ENCODE data around the gene MYL9. TPM values are rescaled to one million over a fixed set of nuclear protein-coding genes. Genes with fewer than 3 reads are reported as not detected.

MYL9 gene
- total RNA-seq, 2 experiments from 2014 or later = not detected

GRCh38 chr20:36574366-36575135 lies 33.2 kb downstream of the MYL9 start:
- POLR2A ChIA-PET = interaction anchor here (1.6 to 1.8 kb wide), 2 partner anchors 20 to 30 kb away, joined by 5 to 10 read pairs; partner anchors contain the start of gene RAB5IF
- peak overlapping the region; percentile 69 for H3K27ac ChIP-seq (ENCODE audit: low read depth, low read length, poor library complexity, severe bottlenecking)
- DNase-seq (ENCODE audit: low spot score) = peak; percentile 58
- H3K9me2 ChIP-seq (ENCODE audit: insufficient read depth, low read length) = no peaks in the 10 kb centered on the region
- H3K4me2 ChIP-seq (ENCODE audit: low read length) = peak overlapping the region; percentile 85
- CTCF ChIA-PET (ENCODE audit: unreplicated experiment) = interaction anchor here (0.6 kb wide), 1 partner anchor 30 kb away, joined by 4 read pairs; no protein-coding TSS in a partner anchor
- H3K4me3 ChIP-seq (ENCODE audit: low read depth, low read length, poor library complexity, severe bottlenecking) = peak overlapping the region; percentile 88
- no TSS peak for BruUV-seq (replicated peaks)
- intact Hi-C loops (cut with micrococcal nuclease; ENCODE audit: unreplicated experiment) = loop anchor here (5.0 kb wide), 1 partner anchor 112 kb away; no protein-coding TSS in a partner anchor
- no peaks in the 10 kb centered on the region for H4K20me1 ChIP-seq (ENCODE audit: insufficient read depth, low read length)
- H3K79me2 ChIP-seq (ENCODE audit: insufficient read depth, low read depth, low read length) = peaks cover 48% of the 10 kb centered on the region
- no peak overlapping the region for H2AFZ ChIP-seq (ENCODE audit: low read length)
- peaks cover 25% of the 10 kb centered on the region for H3K4me1 ChIP-seq (ENCODE audit: insufficient read depth, low read length, poor library complexity, severe bottlenecking)
- H3K9me3 ChIP-seq (ENCODE audit: low read length) = no peaks in the 10 kb centered on the region
- H3K36me3 ChIP-seq (ENCODE audit: insufficient read depth, low read length) = peaks cover 30% of the 10 kb centered on the region
- TF ChIP-seq EZH2phosphoT487 (IDR thresholded peaks at IDR 0.05; ENCODE audit: borderline replicate concordance, low read depth, low read length) (no peak), CTCF (conservative IDR thresholded peaks at IDR 0.05; ENCODE audit: low read length) (peak; percentile 29; the same call in 1 of the 2 replicates)

- DNase-seq (ENCODE audit: low spot score) = no peak
- Histone ChIP-seq H3K79me2 (ENCODE audit: insufficient read depth, low read depth, low read length) (peaks cover 48% of the 10 kb centered on the region), H3K9me2 (ENCODE audit: insufficient read depth, low read length) (no peaks in the 10 kb centered on the region), H3K36me3 (ENCODE audit: insufficient read depth, low read length) (peaks cover 43% of the 10 kb centered on the region), H3K9me3 (ENCODE audit: low read length) (no peaks in the 10 kb centered on the region), H3K4me3 (ENCODE audit: low read depth, low read length, poor library complexity, severe bottlenecking) (no peak overlapping the region), H3K27ac (ENCODE audit: low read depth, low read length, poor library complexity, severe bottlenecking) (no peak overlapping the region), H3K4me2 (ENCODE audit: low read length) (no peak overlapping the region), H3K4me1 (ENCODE audit: insufficient read depth, low read length, poor library complexity, severe bottlenecking) (peaks cover 25% of the 10 kb centered on the region), H2AFZ (ENCODE audit: low read length) (no peak overlapping the region), H4K20me1 (ENCODE audit: insufficient read depth, low read length) (no peaks in the 10 kb centered on the region)
- POLR2A ChIA-PET = interaction anchor here (0.6 to 2.9 kb wide), 4 partner anchors 12 to 497 kb away, joined by 3 to 15 read pairs (median 4); no protein-coding TSS in a partner anchor
- intact Hi-C loops (cut with micrococcal nuclease; ENCODE audit: unreplicated experiment) = no loop called here
- CTCF ChIA-PET (ENCODE audit: unreplicated experiment) = no interaction called here
- no TSS peak for BruUV-seq (replicated peaks)
- TF ChIP-seq EZH2phosphoT487 (IDR thresholded peaks at IDR 0.05; ENCODE audit: borderline replicate concordance, low read depth, low read length) (no peak), CTCF (conservative IDR thresholded peaks at IDR 0.05; ENCODE audit: low read length) (no peak)
Measured at GRCh38 chr20:36576081-36576445, 34.7 kb downstream of the MYL9 start.
